GM21515 (cell line): ENCODE measurements around the gene SIGLEC15.
"Not testable (repeated sequence)": the region's sequence is repeated elsewhere in the genome, so short reads cannot be mapped to it uniquely, and the experiment has no call there.

Experiments used
- ATAC-seq: cut with Tn5 transposase; IDR thresholded peaks from one replicate; pipeline ENCODE4 v1.9.1; 2021; ENCODE audit not compliant: unreplicated experiment

The SIGLEC15 gene

DNA sequence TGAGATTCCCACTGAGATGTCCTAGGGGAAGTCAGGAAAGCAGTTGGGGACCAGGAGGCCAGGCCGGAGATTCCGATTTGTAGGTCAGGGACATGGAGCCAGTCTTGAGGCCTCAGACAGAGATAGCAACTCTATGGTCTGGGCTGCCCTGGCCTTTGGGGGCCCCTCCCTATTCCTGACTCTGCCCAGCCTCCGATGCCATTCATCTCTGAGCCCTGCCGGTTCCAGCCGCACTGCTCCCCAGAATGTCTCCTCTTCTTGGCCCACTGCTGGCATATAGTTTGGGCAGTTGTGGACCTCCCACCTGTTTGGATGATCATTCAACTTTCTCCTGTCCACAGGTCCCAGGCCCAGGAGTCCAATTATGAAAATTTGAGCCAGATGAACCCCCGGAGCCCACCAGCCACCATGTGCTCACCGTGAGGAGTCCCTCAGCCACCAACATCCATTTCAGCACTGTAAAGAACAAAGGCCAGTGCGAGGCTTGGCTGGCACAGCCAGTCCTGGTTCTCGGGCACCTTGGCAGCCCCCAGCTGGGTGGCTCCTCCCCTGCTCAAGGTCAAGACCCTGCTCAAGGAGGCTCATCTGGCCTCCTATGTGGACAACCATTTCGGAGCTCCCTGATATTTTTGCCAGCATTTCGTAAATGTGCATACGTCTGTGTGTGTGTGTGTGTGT is 16.4 kb downstream of the SIGLEC15 start:
- ATAC-seq = no peak

DNA sequence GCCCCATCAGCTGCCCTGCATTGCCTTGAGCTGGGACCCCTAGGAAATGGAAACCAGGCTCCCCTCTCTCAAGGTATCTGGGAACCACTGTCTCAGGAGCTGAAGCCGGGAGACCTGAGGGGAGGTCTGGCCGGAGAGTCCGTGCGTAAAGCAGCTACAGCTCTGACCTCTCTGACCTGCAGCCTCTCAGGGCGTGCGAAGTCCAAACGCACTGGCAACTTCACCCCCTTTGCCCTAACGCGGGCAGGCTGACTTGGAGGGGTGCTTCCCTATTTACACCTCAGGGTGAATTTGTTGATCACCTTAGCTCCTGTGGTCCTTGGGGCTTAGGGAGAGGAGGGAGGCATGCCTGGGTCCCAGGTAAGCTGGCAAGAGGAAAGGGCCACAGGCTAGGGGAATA is 17.5 kb downstream of the SIGLEC15 start:
- ATAC-seq = no peak

DNA sequence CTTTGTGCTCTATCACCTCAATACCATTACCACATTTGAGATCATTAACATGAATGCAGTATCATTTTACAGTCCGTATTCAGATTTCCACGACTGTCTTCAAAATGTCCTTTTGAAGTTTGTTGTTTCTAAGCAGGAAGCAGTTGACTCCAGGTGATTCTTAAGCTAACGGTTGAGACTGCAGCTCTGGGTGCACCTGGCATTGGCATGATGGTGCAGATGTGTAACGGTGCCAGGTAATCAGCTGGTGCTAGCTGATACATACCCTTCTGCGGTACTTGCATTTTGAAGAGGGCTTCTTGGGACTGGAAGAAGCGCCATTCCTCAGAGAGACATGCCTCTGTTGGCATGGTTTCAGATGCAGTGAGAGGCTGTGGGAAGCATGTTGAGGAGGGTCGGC is 19.5 kb downstream of the SIGLEC15 start:
- ATAC-seq = no peak

DNA sequence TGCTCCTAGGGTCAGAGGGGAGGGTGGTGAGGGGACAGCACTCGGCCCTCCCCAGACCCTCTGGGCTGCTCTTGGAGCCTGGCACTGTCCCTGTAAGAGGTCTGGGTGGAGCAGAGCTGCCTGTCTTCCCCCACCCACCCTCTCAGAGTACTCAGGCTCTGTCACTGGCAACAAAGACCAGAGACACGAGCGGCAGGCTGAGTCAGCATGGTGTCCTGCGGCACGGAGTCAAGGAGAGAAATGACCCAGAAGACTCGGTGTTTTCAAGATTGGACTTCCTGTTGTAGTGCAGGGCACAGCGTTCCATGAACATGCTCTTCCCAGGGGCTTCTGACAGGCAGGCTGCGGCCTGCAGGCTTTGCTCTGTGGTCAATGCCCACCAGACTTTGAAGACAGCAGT is 19.9 kb downstream of the SIGLEC15 start:
- ATAC-seq = no peak

DNA sequence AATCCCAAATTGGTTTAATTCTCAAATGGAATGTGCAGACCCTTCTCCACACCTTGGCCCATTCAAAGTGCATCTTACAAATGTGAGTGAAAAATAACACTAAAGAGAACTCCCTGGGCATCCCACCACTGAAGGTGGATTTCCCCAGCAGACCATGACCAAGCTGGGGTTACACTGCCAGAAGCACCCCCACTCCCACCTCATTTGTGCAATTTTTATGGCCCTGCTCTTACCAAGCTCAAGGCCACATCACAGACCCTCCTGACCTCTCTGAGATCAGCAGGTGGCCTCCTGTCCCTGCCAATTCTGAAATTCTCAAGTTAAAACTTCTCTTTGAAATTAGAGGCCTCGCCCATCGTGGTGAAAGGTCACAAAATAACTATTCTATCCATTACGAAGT is 21.6 kb downstream of the SIGLEC15 start:
- no peak for ATAC-seq

DNA sequence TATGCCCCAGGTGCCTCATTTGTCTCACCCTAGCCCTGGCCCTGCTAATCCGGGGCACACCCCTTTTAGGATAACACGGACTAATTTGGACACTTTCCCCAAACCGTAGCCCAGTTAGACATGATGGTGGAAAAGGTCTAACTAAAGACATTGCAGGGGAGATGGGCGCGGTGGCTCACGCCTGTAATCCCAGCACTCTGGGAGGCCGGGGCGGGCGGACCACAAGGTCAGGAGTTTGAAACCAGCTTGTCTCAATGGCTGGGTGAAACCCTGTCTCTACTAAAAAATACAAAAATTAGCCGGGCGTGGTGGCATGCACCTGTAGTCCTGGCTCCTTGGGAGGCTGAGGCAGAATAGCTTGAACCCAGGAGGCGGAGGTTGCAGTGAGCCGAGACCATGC is 23.2 kb downstream of the SIGLEC15 start:
- ATAC-seq = not testable (repeated sequence)

DNA sequence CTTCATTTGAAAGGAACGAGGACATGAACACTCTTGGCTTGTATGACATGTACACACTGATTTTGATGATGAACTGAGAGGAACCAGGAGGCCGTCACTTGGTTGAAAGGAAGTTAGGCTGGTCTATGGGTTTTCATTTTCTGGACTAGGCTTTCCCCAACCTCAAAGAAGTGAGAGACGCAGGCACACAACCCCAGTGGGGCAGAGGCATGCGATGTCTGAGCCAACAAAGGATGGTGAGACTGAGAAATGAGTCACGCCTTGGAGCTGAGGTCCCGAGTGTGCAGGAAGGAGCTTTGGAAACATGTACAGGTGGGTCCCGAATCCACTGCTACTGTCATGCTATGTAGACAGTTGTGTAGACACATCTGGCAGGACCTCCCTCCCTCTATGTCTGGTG is 24.1 kb downstream of the SIGLEC15 start:
- ATAC-seq = no peak

DNA sequence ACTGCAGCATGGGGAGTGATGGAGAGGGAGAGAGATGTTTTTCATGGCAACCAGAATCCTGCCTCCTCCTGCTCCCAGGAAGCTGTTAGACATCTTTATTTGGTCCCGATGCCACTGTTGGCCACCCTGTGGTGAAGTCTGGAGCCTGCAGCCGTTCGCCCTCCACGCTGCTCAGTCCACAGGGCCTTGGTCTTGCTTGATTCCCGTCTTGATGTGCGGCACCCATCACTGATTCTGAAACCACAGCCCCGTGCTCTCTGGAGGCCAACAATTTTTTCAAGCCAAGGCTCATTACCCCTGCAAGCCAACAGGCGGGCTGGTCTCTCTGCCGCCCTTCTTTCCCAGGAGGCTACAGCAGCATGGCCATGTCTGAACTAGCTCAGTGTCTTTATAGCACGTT is 24.5 kb downstream of the SIGLEC15 start:
- no peak for ATAC-seq

DNA sequence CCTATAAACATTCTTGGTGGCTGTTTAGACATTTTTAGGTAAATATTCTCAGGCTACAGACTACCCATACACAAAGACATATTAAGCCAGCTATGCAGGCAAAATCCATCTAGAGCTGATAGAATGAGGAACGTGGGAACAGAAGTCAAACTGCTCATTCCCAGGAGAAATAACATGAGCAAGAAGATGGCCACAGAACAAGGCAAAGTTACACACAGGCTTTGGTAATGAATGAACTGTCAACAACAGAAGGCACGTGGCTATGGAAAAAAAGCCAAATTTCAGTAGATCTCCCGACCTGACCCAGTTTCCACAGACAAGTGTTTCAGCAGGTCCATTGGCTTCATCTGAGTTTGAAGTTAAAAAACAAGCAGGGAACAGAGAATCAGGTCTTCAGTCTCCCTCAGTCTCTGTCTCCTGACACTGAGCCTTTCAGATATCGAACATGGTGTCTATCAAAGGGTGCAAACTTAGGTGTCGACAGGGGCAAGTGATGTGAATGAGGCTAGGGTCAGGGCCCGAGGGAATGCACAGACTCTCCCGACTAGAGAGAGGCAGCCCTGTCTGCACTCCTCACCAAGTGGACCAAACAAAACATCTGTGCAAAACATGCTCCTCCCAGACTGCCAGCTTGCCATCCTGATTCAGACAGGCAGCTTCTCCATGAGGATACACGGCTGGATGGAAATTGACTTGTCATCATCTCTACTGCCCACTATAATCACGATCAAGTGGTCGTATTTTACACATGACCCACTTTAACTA is 25.9 kb downstream of the SIGLEC15 start:
- no peak for ATAC-seq

DNA sequence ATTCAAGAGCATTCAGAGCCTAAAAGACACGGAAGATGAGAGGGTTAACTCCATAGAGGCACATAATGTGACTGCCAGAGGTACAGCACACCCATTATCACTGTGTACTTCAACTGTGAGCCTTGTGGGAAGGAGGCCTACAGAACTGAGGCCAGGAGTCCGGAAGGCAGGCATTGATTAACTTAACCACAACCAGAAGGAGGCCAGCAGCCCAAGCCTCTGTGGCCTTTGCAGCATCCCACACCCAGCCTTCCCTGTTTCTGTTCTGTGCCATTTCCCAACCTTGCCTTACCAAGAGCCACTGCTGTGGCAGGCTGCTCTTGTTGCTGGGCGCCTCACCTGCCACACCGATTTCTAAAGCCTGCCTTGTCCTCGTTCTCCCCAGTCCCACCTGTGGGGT is 27.2 kb downstream of the SIGLEC15 start:
- ATAC-seq = no peak

DNA sequence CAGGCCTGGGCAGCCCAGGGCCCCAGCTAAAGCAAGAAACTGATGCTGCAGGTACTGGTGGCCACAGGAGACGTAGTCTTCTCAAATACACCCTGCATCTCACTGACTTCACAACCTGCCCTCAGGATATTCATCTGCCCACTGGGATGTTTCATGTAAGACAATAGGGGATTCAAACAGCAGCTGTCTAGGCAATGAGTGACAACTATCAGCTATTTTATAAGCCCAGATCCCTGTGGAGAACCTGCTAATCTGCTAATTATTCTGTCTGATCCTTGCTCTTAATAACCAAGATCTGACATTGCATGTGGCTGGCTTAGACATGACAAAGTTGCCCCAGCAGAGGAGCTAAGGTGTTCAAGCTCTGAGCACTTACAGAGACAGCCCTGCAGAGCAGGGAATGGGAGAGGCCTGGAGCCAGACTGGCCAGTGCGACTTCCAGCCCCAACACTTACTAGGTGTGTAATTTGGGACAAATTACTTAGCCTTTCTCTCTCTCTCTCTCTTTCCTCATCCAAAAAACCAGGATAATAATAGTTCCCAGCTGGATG is 28.6 kb downstream of the SIGLEC15 start:
- no peak for ATAC-seq

DNA sequence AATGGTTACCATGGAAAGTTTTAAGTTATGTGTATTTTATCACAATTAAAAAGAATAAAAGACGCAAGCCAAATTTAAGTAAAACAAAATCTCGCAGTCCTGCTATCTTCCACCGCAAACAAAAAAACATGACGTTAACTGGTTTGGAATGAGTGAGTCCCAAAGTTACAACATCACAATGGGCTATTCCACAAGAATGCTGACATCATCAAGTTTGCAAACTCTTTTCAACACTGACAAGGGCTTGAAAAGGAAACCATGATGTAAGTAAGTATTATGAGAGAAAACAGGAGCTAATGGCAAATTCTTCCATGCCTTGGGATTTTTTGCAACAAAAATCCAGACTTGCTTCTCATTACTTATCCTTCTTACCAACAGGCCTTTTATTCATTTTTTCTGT is 31.1 kb downstream of the SIGLEC15 start:
- no peak for ATAC-seq

DNA sequence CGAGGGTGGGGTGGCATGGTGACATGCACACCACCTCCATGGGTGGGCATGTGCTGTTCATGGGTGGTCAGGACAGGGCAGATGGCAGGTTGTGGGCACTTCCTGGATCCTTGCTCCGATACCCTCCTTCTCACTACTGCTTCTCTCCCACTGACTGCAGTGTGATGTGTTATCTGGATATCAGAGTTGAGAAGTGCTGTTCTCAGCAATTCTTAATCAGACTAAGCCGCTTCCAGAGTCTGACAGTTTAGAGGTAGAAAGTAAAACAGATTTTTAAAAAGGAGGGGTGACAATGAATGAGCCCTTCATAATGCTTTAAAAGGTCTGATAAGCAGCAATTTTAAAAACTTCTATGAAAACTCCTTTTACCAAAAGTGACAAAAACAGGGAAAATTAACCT is 33.9 kb downstream of the SIGLEC15 start:
- no peak for ATAC-seq

DNA sequence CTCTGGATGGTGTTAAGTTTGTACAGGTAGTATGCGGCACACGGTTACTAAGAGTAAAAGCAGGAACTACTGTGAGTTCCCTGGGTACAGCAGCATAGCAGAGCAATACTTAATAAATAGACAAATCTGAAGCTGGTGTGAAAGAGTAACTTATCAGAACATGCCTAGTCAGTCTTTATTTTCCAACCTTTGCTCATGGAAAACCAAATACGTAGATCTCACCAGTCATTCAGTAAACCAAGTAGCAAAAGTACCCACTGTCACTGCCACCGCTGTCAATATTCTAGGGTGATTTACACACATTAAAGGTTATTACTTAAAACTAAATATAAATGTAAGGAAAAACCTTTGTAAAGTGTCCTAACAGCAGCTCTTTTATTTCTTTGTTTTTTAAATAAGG is 35.0 kb downstream of the SIGLEC15 start:
- no peak for ATAC-seq

DNA sequence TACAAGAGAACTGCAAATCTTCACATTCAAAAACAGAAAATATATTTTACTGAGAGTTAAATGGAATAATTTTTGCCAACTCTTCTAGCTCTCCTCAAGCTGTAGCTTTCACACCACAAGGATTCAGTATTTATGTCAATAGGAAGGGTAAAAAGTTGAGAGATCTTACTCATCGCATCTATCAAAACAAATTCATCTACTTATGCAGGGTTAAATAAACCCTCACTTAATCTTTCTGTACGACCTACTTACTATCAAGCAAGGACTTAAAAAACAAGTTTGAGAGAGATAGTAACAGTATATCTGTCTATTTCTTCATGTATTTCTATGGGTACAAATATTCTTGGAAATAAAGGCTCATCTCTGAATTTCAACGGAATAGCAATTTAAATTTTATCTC is 35.5 kb downstream of the SIGLEC15 start:
- no peak for ATAC-seq

DNA sequence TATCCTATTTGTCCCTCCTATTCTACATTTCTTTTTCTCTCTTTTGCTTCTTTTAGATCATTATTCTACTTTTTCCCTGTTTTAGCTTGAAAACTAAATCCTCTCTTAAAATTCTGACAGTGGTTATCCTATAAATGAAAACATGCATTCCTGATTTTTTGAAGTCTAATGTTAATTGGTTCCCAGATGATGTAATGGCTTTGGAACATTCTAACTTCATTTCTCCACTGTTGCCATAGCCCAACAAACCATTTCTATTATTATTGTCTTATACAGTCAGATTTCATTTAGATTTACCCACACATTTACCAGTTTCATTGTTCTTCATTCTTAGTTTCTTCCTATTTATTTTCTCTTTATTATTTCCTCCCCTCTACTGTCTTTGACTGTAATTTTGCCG is 36.5 kb downstream of the SIGLEC15 start:
- no peak for ATAC-seq

DNA sequence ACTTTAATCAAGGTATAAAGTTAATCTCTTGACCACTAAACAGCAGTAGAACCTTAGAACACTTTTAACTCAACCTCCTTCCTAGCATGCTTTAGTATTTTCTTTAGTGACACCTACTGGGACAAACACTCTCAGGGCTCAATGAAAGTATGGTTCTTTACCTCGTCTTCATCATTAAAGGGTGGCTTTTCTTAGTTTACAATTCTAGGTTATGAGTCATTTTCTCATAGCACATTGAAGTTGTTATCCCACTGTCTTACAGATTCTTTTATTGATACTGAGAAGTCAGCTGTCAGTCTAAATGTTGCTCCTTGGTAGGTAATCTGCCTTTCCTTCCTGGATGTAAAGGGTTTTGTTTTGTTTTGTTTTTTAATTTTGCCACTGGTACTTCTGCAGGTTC is 38.0 kb downstream of the SIGLEC15 start:
- no peak for ATAC-seq

DNA sequence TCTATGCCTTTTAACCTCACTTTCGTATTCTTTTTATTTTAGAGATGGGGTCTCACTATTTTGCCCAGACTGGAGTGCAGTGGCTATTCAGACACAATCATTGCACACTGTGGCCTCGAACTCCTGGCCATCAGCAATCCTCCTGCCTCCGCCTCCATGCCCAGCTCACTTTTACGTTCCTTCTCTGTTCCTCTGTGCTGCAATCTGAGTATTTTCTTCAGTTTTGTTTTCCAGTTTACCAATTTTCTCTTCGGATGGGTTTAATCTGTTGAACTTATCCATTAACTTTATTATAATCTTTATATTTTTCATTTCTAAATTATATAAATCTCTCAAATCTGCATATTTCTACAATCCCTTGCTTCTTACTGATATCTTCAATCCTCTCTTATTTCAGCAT is 38.6 kb downstream of the SIGLEC15 start:
- no peak for ATAC-seq

DNA sequence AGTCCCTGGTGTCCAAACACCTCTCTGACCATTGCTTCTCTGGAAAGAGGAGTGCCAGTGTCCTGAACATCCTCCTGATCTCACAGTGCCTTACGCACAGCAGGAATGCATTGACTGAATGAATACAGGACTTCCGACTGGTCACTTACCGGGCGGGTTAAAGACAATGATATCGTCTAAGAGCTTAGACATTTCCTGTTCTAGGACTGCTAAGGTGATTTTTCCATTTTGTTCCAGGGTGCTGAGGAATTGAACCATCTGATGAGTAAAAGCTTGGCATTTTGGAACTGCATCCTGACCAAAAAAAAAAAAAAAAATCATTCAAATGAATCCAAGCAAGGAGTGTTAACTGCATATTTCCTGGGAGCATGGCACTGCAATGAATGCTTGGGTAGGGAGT is 40.0 kb downstream of the SIGLEC15 start:
- no peak for ATAC-seq

DNA sequence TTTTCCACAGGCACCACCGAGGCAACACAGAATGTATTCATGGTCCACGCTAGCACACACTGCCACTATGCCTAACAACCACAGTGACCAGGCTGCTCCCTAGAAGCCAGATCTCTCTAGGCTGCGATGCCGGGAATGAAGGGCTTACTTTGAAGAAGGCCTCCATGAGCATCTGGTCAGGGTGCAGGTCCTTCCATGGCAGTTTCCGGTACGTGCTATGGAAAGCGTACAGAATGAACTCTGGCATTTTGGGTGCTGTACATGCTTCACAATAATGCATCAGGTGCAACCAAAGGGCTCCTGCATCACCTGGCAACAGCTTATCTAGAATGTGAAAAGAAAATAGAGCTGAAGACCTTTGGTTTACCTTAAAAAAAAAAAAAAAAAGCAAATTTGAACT is 44.9 kb downstream of the SIGLEC15 start:
- no peak for ATAC-seq

DNA sequence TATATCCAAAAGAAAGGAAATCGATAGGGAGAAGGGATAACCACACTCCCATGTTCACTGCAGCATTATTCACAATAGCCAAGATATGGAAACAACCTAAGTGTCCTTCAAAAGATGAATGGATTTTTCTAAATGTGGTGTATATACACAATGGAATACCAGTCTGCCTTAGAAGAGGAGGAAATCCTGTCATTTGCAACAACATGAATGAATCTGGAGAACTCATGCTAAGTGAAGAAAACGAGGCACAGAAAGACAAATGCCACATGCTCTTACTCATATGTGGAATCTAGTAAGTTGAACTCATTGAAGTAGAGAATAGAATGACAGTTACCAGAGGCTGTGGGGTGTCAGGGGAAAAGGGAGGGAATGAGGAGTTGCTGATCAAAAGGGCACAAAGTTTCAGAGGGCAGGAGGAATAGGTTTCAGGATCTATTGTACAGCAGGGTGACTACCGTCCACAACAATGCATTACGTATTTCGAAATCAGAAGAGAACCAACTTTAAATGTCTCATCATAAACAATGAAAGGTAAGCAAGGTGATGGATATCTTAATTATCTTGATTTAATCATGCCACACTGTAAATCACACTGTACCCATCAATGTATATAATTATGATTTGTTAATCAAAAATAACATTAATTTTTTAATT is 46.1 kb downstream of the SIGLEC15 start:
- no peak for ATAC-seq
